Measurements from ENCODE around the gene LKAAEAR1.

Gene LKAAEAR1

DNA sequence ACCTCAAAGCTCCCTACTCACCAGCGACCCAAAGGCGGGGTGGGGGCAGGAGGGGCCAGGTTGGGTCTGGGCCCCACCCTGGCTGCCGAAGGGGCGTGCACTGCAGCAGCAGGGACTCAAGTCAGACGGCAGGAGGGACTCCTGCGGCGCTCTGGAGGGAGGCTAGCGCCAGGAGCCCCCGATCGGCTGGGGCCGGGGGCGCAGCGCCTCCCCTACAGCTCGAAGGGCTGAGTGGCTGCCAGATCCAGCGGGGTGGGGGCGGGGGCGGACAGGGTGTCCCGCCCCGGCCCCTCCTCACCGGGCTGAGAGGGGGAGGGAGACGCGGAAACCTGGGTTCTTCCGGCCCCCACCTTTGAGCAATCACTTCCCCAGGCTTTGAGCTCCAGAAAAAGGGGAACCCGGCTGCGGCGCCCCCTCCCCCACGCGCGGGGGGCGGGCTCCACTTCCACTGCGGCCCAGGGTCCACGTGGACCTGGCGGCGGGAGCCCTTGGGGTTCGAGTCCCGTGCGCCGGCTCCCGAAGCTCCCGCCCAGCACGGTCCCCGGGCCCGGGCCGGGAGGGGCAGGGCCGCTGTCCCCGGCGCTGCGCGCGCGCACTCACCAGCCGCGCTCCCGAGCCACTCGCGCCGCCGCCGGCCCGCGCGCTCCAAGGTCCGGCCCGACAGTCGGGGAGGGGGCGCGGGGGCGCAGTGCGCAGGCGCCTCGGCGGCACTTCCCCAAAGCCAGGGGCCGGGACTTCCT is 4.8 kb downstream of the LKAAEAR1 start, which contains the start of gene RGS19:
RGS19 (minus strand) TSS at position 246 of the 740 bp plus-strand sequence. CDS start 2,632 bp downstream, outside the sequence.
- TF ChIP-seq, protein P1, sequence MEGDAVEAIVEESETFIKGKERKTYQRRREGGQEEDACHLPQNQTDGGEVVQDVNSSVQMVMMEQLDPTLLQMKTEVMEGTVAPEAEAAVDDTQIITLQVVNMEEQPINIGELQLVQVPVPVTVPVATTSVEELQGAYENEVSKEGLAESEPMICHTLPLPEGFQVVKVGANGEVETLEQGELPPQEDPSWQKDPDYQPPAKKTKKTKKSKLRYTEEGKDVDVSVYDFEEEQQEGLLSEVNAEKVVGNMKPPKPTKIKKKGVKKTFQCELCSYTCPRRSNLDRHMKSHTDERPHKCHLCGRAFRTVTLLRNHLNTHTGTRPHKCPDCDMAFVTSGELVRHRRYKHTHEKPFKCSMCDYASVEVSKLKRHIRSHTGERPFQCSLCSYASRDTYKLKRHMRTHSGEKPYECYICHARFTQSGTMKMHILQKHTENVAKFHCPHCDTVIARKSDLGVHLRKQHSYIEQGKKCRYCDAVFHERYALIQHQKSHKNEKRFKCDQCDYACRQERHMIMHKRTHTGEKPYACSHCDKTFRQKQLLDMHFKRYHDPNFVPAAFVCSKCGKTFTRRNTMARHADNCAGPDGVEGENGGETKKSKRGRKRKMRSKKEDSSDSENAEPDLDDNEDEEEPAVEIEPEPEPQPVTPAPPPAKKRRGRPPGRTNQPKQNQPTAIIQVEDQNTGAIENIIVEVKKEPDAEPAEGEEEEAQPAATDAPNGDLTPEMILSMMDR (conservative IDR thresholded peaks at IDR 0.05; ENCODE audit: low read depth, low read length), result no peak
- peak within 1 kb of the TSS; percentile 57 for H3K4me3 ChIP-seq (ENCODE audit: low read length)
- no peak for DNase-seq (ENCODE audit: low read depth)

DNA sequence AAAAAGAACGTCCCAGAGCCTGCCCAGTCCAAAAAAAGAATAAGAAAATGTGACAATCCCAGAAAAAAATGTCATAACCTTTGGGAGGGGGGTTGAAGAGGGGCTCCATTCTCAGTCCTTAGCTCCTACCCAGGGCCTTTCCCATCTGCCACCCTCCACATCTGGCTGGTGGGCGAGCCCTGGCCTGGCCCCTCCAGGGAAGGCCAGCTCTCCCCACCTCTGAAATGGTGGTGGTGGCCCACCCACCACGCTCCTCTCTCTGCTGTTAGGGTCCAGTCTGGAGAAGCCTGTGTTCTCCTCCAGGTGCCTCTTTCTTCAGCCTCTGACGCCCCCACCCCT is 5.3 kb downstream of the LKAAEAR1 start:
- DNase-seq (ENCODE audit: low read depth), result no peak
- peak overlapping the region; percentile 57 for H3K4me3 ChIP-seq (ENCODE audit: low read length)
- TF ChIP-seq, protein P1 (conservative IDR thresholded peaks at IDR 0.05; ENCODE audit: low read depth, low read length), result no peak

DNA sequence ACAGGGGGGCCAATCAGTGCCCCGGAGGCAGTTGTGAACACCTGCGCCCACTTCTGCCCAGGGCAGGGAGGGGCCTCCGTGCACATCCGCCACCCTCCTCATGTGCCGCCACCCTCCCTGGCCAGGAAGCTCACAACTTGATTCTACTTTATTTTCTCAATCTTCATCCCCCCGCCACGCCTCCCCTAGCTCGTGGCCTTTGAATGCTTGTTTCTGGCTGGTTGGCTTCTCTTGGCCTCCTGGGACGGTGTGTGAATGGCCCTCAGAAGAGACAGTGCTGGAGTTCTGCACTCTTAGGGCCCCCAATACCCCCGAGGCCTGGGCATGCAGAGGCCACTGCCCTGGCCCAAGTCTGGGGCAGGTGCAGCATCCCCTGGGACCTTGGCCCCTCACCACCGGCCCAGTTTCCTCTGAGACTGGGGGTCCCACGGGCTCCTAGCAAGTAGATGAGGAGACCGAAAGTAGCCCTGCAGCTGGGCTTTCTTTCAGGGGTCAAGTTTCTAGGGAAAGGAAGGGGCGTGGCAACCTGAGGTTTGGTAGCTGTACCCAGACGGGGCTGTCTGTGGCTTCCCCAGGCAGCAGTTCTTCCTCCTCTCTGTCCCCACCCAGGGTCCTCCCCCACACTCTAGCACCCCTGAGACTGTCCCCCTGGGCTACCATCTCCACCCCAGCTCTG is 6.2 kb downstream of the LKAAEAR1 start:
- TF ChIP-seq, protein P1 (conservative IDR thresholded peaks at IDR 0.05; ENCODE audit: low read depth, low read length), result no peak
- DNase-seq (ENCODE audit: low read depth), result no peak
- H3K4me3 ChIP-seq (ENCODE audit: low read length), result no peak overlapping the region

DNA sequence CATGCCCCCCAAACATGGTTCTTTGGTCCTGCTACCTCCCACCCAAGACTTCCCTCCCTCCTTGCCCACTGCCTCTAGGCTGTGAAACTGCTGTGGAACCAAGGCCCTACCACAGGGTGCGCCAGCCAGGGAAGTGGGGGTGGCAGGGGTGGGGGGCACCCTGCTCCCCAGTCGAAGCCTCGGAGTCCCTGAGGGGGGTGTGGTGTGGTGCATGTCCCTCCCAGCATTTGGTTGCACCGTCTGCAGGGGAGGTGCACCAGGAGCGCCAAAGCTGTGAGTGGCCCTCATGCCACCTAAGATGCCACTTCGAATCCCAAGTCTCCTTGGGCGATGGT is 6.7 kb downstream of the LKAAEAR1 start:
- no peak overlapping the region for H3K4me3 ChIP-seq (ENCODE audit: low read length)
- no peak for DNase-seq (ENCODE audit: low read depth)
- TF ChIP-seq, protein P1 (conservative IDR thresholded peaks at IDR 0.05; ENCODE audit: low read depth, low read length), result no peak

GRCh38 chr20:64077094-64077493 is 7.1 kb downstream of the LKAAEAR1 start:
- no peak for DNase-seq (ENCODE audit: low read depth)
- no peak overlapping the region for H3K4me3 ChIP-seq (ENCODE audit: low read length)
- TF ChIP-seq, protein P1 (conservative IDR thresholded peaks at IDR 0.05; ENCODE audit: low read depth, low read length), result no peak

DNA sequence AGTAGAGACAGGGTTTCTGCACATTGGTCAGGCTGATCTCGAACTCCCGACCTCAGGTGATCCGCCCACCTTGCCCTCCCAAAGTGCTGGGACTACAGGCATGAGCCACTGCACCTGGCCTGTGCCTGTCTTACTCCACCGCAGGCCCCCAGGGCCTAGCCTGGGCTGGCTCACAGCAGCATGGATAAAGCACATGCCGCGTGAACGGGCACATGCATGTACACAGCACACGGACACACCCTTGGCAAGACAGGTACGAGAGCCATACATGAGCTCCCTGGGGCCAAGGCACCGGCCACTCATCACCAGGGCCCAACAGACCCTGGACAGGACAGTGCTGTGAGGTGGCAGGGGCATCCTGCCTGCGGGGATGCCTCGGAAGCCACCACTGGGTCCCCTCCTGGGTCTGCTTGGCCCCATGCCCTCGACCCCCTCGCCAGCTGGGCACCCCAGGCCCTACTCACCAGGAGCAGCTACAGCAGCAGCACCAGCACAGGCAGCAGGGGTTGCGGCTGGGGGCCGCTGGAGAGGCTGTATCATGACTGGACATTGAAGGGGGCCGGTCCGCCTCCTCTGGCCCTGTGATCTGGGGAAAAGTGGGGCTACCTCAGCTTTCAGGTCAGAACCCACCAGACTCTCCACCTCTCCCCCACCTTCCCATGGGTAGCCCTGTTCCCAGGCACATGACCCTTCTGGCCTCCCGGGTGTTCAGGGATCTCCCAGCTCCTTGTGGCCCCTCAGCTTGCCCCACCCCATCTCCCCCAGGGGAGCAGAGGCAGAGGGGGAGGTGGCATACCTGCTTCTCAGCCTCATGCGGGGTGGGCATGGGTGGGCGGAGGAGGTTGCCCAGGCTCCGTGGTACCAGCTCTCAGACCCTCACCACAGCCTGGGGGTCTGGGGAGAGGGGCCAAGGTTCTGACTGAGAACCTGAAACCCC is 7.9 kb downstream of the LKAAEAR1 start:
- TF ChIP-seq, protein P1 (conservative IDR thresholded peaks at IDR 0.05; ENCODE audit: low read depth, low read length), result no peak
- H3K4me3 ChIP-seq (ENCODE audit: low read length), result no peak overlapping the region
- no peak for DNase-seq (ENCODE audit: low read depth)
